ENCODE results near the gene NRL.
A peak's percentile ranks its signal among the peaks of the same experiment; 100 is the strongest.
"Not testable (repeated sequence)": the region's sequence is repeated elsewhere in the genome, so short reads cannot be mapped to it uniquely, and the experiment has no call there.

Gene NRL

DNA sequence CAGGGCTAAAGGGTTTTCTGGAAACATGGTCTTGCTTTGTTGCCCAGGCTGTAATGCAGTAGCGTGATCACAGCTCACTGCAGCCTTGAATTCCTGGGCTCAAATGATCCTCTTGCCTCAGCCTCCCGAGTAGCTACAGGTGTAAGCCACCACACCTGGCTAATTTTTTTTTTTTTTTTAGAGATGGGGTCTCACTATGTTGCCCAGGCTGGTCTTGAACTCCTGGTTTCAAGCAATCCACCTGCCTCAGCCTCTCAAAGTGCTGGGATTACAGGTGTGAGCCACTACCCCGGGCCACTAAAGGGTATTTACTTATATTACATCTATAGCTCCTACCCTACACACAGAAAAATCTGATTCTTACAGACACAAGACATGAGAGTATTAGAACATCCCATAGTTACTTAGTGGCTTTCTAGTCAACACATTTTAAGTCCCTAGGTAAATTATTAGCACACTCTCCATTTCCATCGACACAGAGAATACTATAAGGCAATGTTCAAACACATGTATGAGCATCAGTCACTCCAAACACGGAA lies 6.3 kb downstream of the NRL start:
- Mint-ChIP-seq H3K27ac (peak overlapping the region; percentile 96), H3K9me3 (peaks cover 3% of the 10 kb centered on the region), H3K27me3 (ENCODE audit: low read depth) (no peaks in the 10 kb centered on the region), H3K4me1 (ENCODE audit: low read depth) (peaks cover 18% of the 10 kb centered on the region), H3K4me3 (peak overlapping the region; percentile 50), H3K36me3 (ENCODE audit: low read depth) (peaks cover 17% of the 10 kb centered on the region)
- DNase-seq (ENCODE audit: low spot score), result no peak

DNA sequence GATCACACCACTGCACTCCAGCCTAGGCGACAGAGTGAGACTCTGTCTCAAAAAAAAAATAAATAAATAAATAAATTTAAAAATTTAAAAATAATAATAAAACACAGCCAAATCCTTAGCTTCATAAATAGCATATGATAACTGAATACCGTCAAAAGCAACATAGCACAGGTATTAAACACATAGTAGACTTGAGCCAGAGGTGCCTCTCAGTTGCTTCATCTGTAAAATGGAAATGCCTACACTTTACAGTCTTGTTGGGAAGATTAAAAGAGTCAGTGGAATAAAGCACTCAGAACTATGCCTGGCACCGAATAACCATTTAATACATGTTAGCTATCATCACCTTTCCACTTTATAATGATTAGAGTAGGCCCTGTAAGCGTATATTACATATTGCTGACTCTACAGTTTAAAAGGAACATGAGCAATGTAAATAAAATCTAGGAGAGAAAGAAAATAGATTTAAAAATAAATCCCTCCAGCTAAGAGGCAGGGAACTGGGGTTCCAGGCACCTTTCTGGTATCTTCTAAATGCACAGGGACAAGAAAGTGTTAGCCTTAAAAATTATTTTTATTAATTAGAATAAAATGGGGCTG lies 8.0 kb downstream of the NRL start:
- Mint-ChIP-seq H3K36me3 (ENCODE audit: low read depth) (peaks cover 29% of the 10 kb centered on the region), H3K4me3 (no peak overlapping the region), H3K27ac (no peak overlapping the region), H3K9me3 (peaks cover 3% of the 10 kb centered on the region), H3K27me3 (ENCODE audit: low read depth) (no peaks in the 10 kb centered on the region), H3K4me1 (ENCODE audit: low read depth) (peaks cover 18% of the 10 kb centered on the region)
- no peak for DNase-seq (ENCODE audit: low spot score)

GRCh38 chr14:24105609-24106239 lies 9.0 kb downstream of the NRL start:
- H3K9me3 Mint-ChIP-seq; DNase-seq (ENCODE audit: low spot score); H3K27ac Mint-ChIP-seq; H3K4me3 Mint-ChIP-seq; H3K27me3 Mint-ChIP-seq (ENCODE audit: low read depth): not testable (repeated sequence)
- Mint-ChIP-seq H3K36me3 (ENCODE audit: low read depth) (peaks cover 33% of the 10 kb centered on the region), H3K4me1 (ENCODE audit: low read depth) (peaks cover 18% of the 10 kb centered on the region)

GRCh38 chr14:24103451-24103850 lies 11.3 kb downstream of the NRL start:
- Mint-ChIP-seq H3K27me3 (ENCODE audit: low read depth) (no peaks in the 10 kb centered on the region), H3K4me1 (ENCODE audit: low read depth) (peaks cover 8% of the 10 kb centered on the region), H3K36me3 (ENCODE audit: low read depth) (peaks cover 46% of the 10 kb centered on the region), H3K4me3 (no peak overlapping the region), H3K9me3 (peaks cover 3% of the 10 kb centered on the region), H3K27ac (no peak overlapping the region)
- DNase-seq (ENCODE audit: low spot score), result no peak

GRCh38 chr14:24102357-24103048 lies 12.2 kb downstream of the NRL start:
- Mint-ChIP-seq H3K9me3 (peaks cover 3% of the 10 kb centered on the region), H3K36me3 (ENCODE audit: low read depth) (peaks cover 52% of the 10 kb centered on the region), H3K4me1 (ENCODE audit: low read depth) (peaks cover 5% of the 10 kb centered on the region), H3K4me3 (no peak overlapping the region), H3K27me3 (ENCODE audit: low read depth) (no peaks in the 10 kb centered on the region), H3K27ac (no peak overlapping the region)
- DNase-seq (ENCODE audit: low spot score), result no peak

DNA sequence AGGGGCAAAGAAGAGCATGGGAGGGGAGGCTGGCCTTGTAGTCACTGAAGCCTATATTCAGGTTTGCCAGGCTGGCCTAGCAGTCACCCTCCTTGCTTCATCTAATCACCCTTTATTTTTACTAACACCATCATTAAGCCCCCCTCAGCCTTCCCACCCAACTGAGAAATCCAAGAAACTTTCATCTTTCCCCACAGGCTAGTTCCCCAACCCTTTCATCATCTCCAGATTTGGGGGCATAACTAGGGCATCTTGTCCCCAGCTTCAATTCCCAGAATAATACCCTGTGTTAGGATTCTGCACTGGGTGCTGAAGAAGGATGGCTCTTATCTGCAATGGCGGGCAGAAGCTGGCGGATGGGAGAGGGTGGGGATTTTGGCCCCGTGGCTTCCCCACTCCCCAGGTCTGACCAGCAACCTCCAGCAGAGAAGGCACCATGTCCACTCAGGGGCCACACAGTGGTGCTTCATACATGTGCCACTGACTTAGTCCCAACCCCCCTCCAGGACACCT lies 13.7 kb downstream of the NRL start:
- H3K4me1 Mint-ChIP-seq (ENCODE audit: low read depth), result peaks cover 11% of the 10 kb centered on the region
- peak overlapping the region; percentile 55 for H3K27ac Mint-ChIP-seq
- peaks cover 3% of the 10 kb centered on the region for H3K9me3 Mint-ChIP-seq
- H3K36me3 Mint-ChIP-seq (ENCODE audit: low read depth), result peaks cover 60% of the 10 kb centered on the region
- H3K27me3 Mint-ChIP-seq (ENCODE audit: low read depth), result no peaks in the 10 kb centered on the region
- H3K4me3 Mint-ChIP-seq, result no peak overlapping the region
- no peak for DNase-seq (ENCODE audit: low spot score)

DNA sequence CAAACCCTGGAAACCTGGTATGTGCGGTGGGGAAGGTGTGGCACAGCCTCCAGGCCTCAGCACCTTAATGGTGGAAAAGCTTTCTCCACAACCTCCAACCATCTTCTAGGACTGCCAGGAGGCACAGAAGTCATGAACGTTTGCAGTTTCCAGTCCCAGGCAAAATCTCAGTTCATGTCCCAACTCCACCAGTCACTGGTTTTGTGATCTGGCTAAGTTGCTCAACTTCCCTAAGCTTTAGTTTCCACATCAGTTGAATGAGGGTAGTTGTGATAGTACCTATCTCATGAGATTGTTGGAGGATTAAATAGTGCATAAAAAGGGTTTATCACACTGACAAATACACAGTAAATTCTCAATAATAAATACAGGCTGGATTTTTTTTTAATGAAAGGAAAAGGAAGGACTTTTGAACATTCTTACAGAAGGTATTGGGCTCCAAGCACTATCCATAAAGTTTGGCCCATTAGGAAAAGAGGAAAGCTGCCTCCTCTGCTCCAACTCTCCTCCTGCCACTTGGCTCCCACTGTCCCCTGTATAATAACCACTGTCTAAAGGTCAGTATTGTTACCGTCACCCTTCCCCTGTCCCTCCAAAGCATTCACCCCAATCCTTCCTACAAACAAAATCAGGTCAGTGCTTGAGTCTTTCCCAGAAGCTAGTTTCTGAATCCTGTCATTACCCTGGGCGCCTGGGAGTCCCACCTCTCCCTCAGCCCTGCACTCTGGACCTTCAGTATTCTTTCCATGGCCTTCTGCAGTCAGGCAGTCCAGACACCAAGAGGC lies 14.4 kb downstream of the NRL start:
- Mint-ChIP-seq H3K27ac (no peak overlapping the region), H3K4me1 (ENCODE audit: low read depth) (peaks cover 13% of the 10 kb centered on the region), H3K9me3 (peaks cover 3% of the 10 kb centered on the region), H3K4me3 (no peak overlapping the region), H3K27me3 (ENCODE audit: low read depth) (no peaks in the 10 kb centered on the region), H3K36me3 (ENCODE audit: low read depth) (peaks cover 64% of the 10 kb centered on the region)
- no peak for DNase-seq (ENCODE audit: low spot score)

DNA sequence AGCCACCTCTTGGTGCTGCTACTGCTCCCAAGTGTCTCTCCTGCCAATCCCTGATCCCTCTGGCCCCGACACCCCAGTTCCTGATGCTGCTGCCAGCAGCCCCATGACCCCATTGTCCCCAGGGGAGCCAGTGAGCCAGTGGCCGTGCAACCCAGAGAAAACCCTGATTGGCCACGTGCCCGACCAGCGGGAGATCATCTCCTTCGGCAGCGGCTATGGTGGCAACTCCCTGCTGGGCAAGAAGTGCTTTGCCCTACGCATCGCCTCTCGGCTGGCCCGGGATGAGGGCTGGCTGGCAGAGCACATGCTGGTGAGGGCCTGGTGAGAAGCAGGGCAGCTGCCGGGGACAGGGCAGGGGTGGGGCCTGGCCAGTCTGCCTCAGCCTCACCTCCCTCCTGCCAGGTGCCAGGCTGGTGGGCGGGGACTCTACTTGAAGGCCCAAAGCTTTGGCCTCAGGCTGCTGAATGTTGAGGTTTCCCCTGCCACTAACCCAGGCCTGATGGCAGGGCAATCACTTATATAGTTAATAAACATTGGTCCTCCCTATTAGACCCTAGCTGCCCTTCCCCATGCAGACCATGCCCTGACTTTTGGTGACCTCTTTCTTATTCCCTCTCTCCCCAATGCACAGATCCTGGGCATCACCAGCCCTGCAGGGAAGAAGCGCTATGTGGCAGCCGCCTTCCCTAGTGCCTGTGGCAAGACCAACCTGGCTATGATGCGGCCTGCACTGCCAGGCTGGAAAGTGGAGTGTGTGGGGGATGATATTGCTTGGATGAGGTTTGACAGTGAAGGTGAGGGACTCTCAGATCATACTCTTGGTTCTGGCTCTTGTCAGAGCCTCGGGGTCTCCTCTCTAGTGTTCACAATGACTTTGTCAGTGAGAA lies 15.6 kb downstream of the NRL start:
- no peak overlapping the region for H3K4me3 Mint-ChIP-seq
- no peaks in the 10 kb centered on the region for H3K9me3 Mint-ChIP-seq
- peaks cover 62% of the 10 kb centered on the region for H3K36me3 Mint-ChIP-seq (ENCODE audit: low read depth)
- H3K27ac Mint-ChIP-seq, result peak overlapping the region; percentile 20
- no peak for DNase-seq (ENCODE audit: low spot score)
- H3K4me1 Mint-ChIP-seq (ENCODE audit: low read depth), result peaks cover 15% of the 10 kb centered on the region
- H3K27me3 Mint-ChIP-seq (ENCODE audit: low read depth), result no peaks in the 10 kb centered on the region

- H3K4me1 Mint-ChIP-seq (ENCODE audit: low read depth), result peaks cover 19% of the 10 kb centered on the region
- no peak overlapping the region for H3K27ac Mint-ChIP-seq
- no peaks in the 10 kb centered on the region for H3K27me3 Mint-ChIP-seq (ENCODE audit: low read depth)
- no peaks in the 10 kb centered on the region for H3K9me3 Mint-ChIP-seq
- H3K4me3 Mint-ChIP-seq, result no peak overlapping the region
- peaks cover 54% of the 10 kb centered on the region for H3K36me3 Mint-ChIP-seq (ENCODE audit: low read depth)
- DNase-seq (ENCODE audit: low spot score), result no peak
Measured at GRCh38 chr14:24098229-24098926, 16.4 kb downstream of the NRL start.

GRCh38 chr14:24096545-24097181 lies 18.1 kb downstream of the NRL start:
- Mint-ChIP-seq H3K36me3 (ENCODE audit: low read depth) (peaks cover 42% of the 10 kb centered on the region), H3K4me1 (ENCODE audit: low read depth) (peaks cover 28% of the 10 kb centered on the region), H3K27me3 (ENCODE audit: low read depth) (no peaks in the 10 kb centered on the region), H3K4me3 (peak overlapping the region; percentile 38), H3K9me3 (no peaks in the 10 kb centered on the region), H3K27ac (peak overlapping the region; percentile 75)
- no peak for DNase-seq (ENCODE audit: low spot score)

DNA sequence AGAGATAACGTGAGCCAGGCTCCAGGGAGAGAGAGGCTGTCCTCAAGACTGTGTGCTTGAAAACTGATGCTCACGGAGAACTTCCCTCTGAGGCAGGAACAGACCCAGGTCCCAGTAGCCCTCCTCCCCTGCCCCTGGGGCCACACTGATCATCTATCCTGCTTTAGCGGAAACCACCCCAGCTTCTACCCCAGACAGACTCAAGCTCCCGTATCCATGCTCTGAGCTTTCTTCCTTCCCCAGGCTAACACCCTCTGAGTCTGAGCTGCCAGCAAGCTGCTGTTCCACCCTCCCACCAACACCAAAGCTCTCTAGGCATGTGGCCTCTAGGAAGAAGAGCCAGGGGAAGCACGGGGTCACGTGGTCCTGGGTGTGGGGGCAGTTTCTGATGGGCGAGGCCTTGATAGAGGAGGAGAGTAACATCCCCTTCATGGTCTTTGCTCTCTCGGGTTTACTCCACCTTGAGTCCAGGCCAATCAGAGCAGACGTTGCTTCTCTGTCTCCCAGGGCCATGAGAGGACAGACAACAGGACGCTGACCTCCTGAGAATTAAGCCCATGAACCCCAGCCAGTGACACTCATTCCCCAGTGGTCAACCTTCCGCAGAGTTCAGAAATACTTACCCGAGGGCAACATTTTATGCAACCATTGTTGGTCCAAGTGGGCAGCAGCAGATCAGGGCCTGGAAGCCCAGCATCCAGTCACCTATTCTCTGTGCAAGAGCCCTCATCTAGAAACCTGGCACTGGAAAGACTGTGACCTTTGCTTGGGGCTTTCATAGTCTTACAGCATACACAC lies 19.3 kb downstream of the NRL start:
- H3K4me3 Mint-ChIP-seq, result peak overlapping the region; percentile 100
- DNase-seq (ENCODE audit: low spot score), result peak; percentile 73
- H3K36me3 Mint-ChIP-seq (ENCODE audit: low read depth), result peaks cover 36% of the 10 kb centered on the region
- H3K9me3 Mint-ChIP-seq, result no peaks in the 10 kb centered on the region
- peaks cover 30% of the 10 kb centered on the region for H3K4me1 Mint-ChIP-seq (ENCODE audit: low read depth)
- H3K27ac Mint-ChIP-seq, result peak overlapping the region; percentile 95
- H3K27me3 Mint-ChIP-seq (ENCODE audit: low read depth), result no peaks in the 10 kb centered on the region
